Epidermal melanocyte (primary cell): Measurements from ENCODE around the gene ACTR10.
A peak's percentile ranks its signal among the peaks of the same experiment; 100 is the strongest.

Source experiments
- DNase-seq: peaks from one replicate; pipeline ENCODE4 v3.0.0; 2011; ENCODE audit warnings: low spot score; ENCODE audit not compliant: insufficient read length

The ACTR10 gene

DNA sequence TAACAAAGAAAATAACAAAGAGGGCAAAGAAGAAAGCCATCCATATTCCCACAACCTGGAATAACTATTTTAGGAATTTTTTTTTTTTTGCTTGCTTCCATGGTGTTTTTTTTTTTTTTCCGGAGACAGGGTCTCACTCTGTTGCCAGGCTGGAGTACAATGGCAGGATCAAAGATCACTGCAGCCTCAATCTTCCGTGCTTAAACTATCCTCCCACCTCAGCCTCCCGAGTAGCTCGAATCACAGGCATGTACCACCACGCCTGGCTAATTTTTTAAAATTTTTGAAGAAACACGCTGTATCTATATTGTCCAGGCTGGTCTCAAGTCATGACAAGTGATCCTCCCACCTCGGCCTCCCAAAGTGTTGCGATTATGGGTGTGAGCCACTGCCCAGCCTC, 78.2 kb downstream of the ACTR10 start:
- DNase-seq: no peak

DNA sequence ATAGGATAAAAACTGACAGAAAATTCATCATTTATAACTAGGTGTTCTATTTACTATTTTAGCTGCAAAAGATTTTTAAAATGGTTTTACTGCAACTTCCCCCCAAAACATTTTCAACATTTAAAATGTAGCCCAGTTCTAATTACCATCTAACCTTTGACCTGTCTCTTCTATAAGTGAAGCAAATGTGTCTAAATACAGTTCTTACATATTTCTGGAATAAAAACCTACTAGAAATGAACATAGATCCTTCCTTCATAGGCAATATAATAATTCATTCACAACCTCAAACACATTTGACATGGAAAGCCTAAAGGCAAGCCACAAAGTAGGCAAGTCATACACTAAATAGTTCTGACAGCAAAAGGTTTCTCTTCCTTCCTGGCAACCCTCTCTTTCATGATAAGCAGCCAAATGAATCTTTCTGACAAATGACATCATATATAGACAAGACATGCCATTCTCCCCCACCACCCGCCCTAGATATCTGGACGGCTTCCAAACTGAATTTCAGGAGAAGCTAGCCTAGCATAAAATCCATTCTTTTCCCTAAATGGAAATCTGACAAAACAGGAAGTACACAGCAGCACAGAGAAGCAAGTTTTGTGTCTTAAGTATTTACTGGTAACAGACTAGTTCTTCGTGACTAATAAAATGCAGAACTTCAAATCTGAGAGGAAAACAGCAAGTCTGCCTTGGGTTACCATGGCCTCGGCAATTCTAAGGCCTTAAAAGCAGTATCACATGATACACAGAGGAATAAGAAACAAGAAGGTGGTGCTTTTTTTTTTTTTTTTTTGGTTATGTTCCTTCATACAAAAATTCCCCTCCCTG, 81.2 kb downstream of the ACTR10 start:
- DNase-seq: peak; percentile 84

GRCh38 chr14:58281969-58282368, 82.0 kb downstream of the ACTR10 start:
- no peak for DNase-seq

DNA sequence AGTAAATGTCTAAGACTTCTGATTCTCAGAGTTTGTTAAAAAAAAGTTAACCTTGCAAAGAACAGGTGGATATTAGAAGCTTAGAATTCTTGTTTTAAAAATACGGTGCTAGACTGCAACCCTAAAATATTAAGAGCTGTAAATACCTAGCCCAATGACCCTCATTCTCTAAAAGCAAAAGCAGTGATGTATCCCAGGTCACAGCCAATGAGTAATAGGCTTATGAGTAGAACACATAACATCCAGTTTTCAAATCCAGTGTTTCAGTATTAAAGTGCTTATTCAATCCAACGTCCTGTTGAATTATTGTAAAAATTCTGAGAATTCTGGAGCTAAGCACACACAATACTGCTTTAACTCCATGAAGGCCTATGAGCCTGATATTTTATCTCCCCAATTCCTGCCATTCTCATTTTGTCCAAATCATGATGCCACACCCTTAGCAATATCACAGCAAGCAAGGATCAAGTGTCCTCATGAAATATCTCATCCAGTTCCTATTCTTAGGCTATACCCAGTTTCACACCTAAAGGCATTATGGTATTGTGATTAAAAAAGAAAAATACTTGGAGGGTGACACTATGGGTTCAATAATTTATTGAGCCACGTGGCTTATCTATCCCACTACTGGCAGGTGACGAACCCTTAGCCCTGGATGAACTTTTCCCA, 83.1 kb downstream of the ACTR10 start:
- no peak for DNase-seq

DNA sequence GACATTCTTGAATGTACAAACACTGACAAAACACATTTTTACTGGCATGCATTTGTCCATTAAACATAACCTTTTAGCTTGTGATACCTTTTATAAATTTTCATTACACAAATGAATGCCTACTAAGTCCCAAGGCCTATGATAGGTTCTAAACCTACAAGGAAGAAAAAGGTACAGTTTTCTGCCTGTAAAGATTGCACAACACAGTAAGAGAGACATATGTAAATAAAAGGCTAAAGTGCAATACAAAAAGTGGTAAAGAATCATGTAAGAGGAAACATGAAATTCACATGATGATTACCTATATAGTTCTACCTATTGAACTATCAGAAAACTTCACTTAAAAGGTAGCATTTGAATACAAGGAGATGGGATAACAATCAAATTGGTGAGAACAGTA, 83.8 kb downstream of the ACTR10 start:
- no peak for DNase-seq

DNA sequence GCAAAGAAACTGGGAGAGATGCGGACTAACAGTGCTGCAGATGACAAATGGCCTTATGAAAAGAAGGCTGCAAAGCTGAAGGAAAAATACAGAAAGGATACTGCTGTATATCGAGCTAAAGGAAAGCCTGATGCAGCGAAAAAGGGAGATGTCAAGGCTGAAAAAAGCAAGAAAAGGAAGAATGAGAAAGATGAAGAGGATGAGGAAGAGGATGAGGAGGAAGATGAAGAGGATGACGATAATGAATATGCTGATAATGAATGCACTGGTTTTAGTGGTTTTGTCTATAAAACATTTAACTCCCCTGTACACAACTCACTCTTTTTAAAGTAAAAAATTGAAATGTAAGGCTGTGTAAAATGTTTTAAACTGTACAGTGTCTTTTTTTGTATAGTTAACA, 85.2 kb downstream of the ACTR10 start:
- DNase-seq: no peak
